IPS-18c (cell line): Measurements from ENCODE around the gene ETV6.

Experiments used
- H3K4me3 ChIP-seq: 2 replicates; pipeline ENCODE4 v1.7.0; 2013; ENCODE audit warnings: low read depth, mild to moderate bottlenecking, low read length, moderate library complexity; ENCODE audit not compliant: insufficient read depth
- H3K9me3 ChIP-seq: one replicate; pipeline ENCODE4 v1.6.1; 2013; ENCODE audit warnings: mild to moderate bottlenecking, low read length, moderate library complexity; ENCODE audit not compliant: control insufficient read depth, insufficient read depth

ETV6 gene

DNA sequence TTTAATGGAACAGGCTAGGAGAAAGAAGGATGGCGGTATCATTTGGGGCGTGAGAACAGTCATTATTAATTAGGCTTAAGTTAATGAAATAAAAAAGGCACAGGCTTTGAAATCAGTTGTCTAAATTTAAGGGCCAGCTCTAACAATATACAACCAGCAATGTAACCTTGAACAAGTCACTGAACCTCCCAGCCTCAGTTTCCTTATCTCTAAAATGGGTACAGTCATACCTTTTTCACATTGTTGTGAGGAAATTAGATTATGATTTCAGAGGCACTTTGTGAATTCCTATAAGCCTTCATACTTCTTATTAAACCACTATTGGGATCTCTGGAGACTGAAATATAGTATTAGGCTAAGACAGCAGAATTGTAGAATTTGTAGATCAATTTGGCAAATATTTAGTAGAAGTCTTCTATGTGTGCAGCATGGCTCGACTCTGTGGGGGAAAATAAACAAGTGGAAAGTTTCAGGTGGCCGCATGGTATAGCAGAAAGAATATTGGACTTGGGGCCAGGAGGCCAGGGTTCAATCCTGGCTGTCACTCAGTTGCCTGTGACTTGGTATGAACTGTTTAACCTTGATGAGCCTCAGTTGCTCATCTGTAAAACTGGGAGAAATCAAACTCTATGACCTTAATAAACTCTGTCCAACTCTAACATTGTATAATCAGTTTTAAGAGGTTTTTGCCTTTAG is 117.7 kb downstream of the ETV6 start:
- Histone ChIP-seq H3K9me3 (no peaks in the 10 kb centered on the region), H3K4me3 (no peak overlapping the region)

- H3K9me3 ChIP-seq: no peaks in the 10 kb centered on the region
- no peak overlapping the region for H3K4me3 ChIP-seq
These were observed 118.3 kb downstream of the ETV6 start for GRCh38 chr12:11767798-11768197.

GRCh38 chr12:11768233-11768965 is 118.9 kb downstream of the ETV6 start:
- H3K4me3 ChIP-seq: no peak overlapping the region
- H3K9me3 ChIP-seq: no peaks in the 10 kb centered on the region

GRCh38 chr12:11769723-11770514 is 120.4 kb downstream of the ETV6 start:
- Histone ChIP-seq H3K4me3 (no peak overlapping the region), H3K9me3 (no peaks in the 10 kb centered on the region)

DNA sequence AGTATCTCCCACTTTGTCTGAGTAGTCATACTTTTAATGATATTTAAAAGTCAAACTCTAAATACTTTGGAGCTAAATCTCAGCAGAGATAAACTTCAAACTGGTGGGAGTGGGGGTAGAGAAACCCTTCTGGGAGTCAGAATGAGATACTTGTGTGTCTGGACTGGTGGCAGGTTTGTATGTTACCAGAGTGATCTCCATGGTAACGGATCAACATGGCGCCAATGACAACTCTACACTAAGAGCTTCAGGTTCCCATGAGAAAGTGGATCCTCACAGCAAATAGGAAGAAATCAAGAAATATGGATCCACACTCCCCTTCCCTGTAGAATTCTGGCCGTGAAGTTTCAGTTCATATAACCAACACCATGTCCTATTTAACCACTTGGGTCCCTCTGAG is 121.9 kb downstream of the ETV6 start:
- H3K9me3 ChIP-seq: no peaks in the 10 kb centered on the region
- H3K4me3 ChIP-seq: no peak overlapping the region

DNA sequence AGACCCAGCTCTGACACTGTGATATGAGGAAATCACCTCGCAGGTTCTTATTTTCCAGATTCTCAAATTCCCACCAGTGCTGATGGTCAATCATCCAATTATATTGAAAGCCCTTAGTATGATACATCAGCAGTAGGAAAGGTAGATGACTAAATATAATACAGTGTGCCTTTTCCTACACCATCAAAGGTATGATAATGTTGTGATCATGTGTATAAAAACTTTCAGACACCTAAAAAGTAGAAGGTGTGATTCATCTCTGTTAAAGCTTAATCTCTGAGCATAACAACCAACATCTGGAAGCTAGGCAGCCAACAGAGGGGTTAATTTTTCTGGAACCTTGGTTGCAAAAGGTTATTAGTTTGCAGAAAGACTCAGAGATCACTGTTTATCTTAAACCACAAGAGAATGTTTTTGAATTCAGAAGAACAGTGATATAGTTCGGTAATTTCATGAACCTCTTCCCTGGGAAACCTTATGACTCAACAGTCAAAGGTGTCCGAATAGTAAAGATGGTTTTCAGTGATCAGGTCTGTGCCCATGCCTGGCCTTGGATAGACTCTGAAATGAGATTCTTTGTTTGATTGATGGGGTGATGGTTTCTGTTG is 122.5 kb downstream of the ETV6 start:
- Histone ChIP-seq H3K9me3 (no peaks in the 10 kb centered on the region), H3K4me3 (no peak overlapping the region)

DNA sequence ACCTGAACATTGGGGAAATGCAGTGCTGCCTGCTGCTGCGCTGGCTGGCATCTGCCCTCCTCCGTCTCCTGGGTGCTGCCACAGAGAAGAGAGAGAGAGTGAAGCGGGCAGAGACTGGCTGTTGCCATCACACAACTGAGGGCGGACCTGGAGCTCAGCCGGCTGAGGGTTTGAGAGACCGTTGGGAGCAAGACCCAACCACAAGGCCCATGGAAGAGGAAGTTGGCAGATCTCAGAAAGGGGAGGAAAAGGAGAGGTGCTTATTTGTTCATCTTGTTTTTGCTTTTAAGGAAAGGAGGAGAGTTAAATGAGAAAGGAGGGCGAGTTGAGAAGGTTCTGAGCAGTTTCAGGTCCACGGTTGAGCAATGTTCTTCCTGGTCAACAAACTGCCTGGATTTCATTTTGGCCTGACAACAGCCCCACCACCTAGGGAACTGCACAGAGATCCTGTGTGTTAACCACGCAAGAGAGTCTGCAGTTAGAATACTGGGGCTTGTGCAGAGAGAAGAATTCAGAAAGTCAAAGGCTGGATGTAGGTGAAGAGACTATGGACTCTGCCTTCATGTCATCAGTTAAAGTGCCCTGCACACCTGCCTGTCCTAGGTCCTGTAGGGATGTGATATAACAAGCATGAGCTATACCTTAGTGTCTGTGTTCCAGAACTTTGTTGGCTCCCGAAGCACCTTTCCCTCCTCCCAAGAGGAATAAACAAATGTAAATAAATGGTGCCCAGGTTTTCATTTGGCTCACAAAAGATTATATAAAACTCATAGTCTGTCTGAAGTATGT is 124.6 kb downstream of the ETV6 start:
- Histone ChIP-seq H3K9me3 (no peaks in the 10 kb centered on the region), H3K4me3 (no peak overlapping the region)

DNA sequence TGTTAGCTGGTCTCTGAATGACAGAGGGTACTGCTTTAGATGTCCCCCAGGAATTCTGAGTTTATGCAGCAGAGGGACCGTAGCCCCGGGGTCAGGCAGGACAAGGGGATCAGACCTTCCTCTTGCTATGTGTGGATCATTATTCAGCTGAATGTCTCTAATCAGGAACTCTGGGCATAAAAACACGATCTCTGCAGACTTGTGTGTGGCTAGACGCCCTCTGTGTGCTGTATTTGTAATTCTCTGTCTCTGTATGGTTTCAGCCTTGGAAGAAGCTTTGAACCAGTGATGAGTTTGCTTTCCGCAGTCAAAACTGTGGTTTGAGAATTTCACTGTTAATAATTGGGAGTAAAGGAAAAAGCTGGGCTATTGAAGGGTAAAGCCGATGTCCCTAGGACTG is 125.3 kb downstream of the ETV6 start:
- H3K4me3 ChIP-seq: no peak overlapping the region

GRCh38 chr12:11776316-11776715 is 126.8 kb downstream of the ETV6 start:
- H3K4me3 ChIP-seq: no peak overlapping the region
- no peaks in the 10 kb centered on the region for H3K9me3 ChIP-seq

More for the DNA sequence above, 125.3 kb downstream of the ETV6 start:
- H3K9me3 ChIP-seq: no peaks in the 10 kb centered on the region

- Histone ChIP-seq H3K9me3 (no peaks in the 10 kb centered on the region), H3K4me3 (no peak overlapping the region)
These were observed 128.0 kb downstream of the ETV6 start for GRCh38 chr12:11777451-11777850.

DNA sequence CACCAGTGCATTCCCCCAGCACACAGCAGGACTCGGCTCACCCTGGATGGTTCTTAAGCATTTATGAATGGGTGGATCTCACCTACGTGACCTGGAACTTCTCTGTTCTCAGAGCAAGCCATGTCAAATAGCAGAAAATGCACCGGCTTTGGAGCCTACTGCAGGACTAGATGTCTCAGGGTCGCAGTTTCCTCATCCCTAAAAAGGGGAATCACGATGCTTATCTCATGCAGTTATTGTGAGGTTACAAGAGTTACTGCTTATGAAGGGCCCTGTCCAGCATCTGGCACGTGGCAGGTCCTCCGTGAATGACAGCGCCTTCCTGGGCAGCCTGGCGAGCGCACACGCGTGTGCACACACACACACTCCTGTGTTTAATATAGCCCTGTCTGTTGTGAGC is 128.5 kb downstream of the ETV6 start:
- Histone ChIP-seq H3K9me3 (no peaks in the 10 kb centered on the region), H3K4me3 (no peak overlapping the region)

- Histone ChIP-seq H3K9me3 (no peaks in the 10 kb centered on the region), H3K4me3 (no peak overlapping the region)
These were observed 129.5 kb downstream of the ETV6 start for GRCh38 chr12:11778713-11779685.

DNA sequence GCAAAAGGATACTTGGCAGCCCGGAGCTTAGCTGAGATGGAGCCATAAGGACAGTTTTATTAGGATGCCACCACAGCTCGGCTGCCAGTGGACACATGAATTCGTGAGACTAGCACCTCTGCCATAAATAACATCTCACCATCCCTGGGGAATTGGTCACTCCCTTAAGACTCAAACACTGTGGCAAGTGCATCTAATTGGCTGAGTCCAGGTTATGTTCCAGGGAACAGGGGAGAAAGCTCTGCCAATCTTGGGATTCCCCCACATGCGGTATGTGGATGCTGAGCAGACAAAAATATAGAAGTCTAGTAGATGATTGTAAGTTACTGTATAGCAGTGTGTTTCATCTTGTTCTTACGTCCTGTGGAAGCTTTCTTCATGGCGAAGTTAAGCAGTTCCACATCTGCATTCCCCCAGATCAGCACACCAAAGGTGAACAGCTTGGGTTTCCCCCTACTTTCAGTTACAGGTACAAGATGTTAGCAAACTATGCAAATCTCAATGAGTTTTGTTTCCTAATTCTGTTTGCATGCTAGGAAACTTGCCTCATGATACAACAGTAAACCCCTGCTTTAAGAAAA is 131.1 kb downstream of the ETV6 start:
- Histone ChIP-seq H3K4me3 (no peak overlapping the region), H3K9me3 (no peaks in the 10 kb centered on the region)

GRCh38 chr12:11782914-11783420 is 133.5 kb downstream of the ETV6 start:
- Histone ChIP-seq H3K4me3 (no peak overlapping the region), H3K9me3 (no peaks in the 10 kb centered on the region)

DNA sequence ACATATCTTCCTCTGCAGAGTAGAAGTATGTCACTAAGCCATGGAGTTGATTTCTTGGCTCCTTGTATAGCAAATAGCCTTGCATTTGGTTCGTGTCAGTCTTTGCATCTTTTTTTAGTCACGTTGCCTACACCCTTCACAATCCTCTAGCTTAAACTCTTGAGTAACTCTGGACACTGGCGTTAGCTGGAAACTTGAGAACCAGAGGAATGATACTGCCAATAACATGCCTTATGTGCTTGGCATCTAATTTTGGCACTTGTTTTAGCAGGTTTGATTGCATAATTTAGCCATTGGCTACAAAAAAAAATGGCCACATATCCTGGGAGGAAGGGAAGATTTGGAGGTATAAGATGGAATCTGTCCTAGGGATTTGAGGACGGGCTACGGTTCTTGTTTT is 136.2 kb downstream of the ETV6 start:
- Histone ChIP-seq H3K4me3 (no peak overlapping the region), H3K9me3 (no peaks in the 10 kb centered on the region)
